Right lobe of liver (tissue), 4 donors: ENCODE data around the gene MICU1.

Experiments
- CTCF ChIP-seq, 4 donors: fragments of 200-600 bp in 3 of 4; fragments of 450-650 bp in 1 of 4; IDR thresholded peaks; one replicate each; pipeline versions ENCODE4 v1.5.1 to v1.8.0; 2016 to 2022; ENCODE audit warnings: antibody characterized with exemption in 4 of 4, mild to moderate bottlenecking in 2 of 4
- POLR2A ChIP-seq: fragments of 450-650 bp; IDR thresholded peaks from one replicate; pipeline ENCODE4 v1.6.1; 2017; ENCODE audit warnings: antibody characterized with exemption, mild to moderate bottlenecking
- donor health status: DM: no; HTN: no; CAD: no.
- donor health status: DM: no; HTN: no; CAD: no.
- donor health status: DM: no; HTN: yes; CAD: no.

DNA sequence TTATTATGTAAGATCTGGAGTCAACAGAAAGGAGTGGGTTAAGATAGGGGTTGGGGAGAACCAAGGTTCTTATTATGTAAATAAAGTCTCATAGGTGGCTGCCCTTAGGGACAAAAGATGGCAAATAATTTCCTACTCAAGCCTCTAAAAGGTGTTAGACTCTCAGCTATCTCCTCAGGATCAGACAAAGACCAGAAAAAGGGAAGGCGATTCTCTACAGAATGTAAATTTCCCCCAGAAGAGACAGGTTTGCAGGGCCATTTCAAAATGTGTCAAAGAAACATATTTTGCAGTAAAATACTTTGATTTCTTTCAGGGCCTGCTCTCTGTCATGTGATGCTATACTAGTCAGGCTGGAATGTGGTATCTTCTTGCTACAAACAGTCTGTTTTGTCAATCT, 80.3 kb downstream of the MICU1 start:
- TF ChIP-seq CTCF (IDR thresholded peaks at IDR 0.05), result no peak
- no peak for TF ChIP-seq POLR2A
